H1 (cell line): Measurements from ENCODE around the gene PSORS1C2. TPM values are rescaled to one million over a fixed set of nuclear protein-coding genes. Genes with fewer than 3 reads are reported as not detected.

Experiments used
- SP1 ChIP-seq: IDR thresholded peaks from 2 replicates; pipeline ENCODE4 v1.6.1; 2011; ENCODE audit warnings: low read depth, low read length
- TAF1 ChIP-seq: IDR thresholded peaks from 2 replicates; pipeline ENCODE4 v1.6.1; 2011; ENCODE audit warnings: mild to moderate bottlenecking, low read depth, low read length
- polyA plus RNA-seq, 7 experiments: library from polyadenylated mRNA; depleted of rRNA in 3 of 7; stranded (reverse) in 5 of 7; unstranded in 2 of 7; fragments of >200 nt in 5 of 7; fragments of 200-250 nt in 2 of 7; gene quantifications; 1 replicate in 5 of 7; 2 replicates in 1 of 7; 4 replicates in 1 of 7; pipeline versions ENCODE4 v1.2.1 to v1.2.3, GENCODE V29; 2011 to 2013; ENCODE audit warnings: missing spikeins in 2 of 7, mixed read lengths in 2 of 7
- total RNA-seq: library from RNA; stranded (reverse); fragmentation: NEBNext Ultra II Directional; extraction: Animal tissue kit (Norgen Biotek cat#: 25700); gene quantifications from 2 replicates; pipeline ENCODE4 v1.2.1, GENCODE V29; 2021

The PSORS1C2 gene
- total and polyA plus RNA-seq, 2 of the 8 experiments (the other 6 are each of a cell fraction or from before 2014, with no cell fraction given), result 0.11 TPM; not detected in 1

- TF ChIP-seq SP1, result no peak
- TF ChIP-seq TAF1, result no peak
Observed at GRCh38 chr6:31168606-31169005, 29.7 kb upstream of the PSORS1C2 start (continued).
